NCI-H748 (cell line): ENCODE results near the gene FERMT2.

ENCODE experiments used
- DNase-seq: peaks from one replicate; lab custom pipeline; 2025; ENCODE audit not compliant: unreplicated experiment; lab: John Stamatoyannopoulos, UW

The FERMT2 gene

DNA sequence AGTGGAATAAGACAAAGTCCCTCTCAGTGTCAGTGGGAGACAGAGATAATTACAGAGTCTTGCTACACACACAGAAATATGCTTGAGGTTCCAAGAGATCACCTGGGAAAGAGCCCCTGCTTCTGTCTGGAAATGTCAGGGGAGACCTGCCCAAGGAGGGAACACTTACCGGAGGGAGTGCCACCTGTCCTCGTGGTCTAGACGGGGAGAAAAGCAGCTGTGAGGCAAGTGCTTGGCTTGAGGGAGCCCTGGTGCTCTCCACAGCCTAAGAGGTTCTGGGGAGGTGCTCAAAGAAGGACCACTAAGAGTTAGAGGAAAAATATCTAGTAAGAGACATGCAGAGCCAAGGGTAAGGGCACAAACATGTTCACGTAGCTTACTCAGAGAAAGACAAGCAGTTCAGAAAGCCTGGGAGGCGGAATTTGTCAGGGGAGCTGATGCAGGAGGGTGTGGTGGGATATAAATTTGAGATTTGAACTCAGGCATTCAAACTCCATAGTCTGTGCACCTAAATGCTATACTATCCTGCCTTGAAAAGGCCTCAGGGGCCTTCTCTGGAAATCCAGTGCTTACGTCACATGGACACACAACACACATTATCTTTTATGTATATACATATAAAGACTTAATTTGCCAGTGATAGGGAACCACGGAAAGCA is 121.2 kb downstream of the FERMT2 start:
- no peak for DNase-seq

DNA sequence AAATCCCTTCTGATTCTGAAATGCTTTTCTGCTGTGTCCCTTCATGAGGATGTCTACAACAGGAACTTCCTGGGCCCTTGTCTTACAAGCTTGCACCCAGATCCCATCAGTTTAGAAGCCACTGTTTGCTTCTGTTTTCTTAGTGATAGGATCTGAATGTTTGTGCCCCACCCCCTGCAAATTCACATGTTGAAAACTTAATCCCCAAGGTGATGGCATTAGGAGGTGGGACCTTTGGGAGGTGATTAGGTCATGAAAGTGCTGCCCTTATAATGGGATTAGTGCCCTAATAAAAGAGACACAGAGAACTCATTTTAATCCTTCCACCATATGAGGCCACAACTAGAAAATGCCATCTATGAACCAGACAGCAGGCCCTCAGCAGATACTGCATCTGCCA is 123.4 kb downstream of the FERMT2 start:
- DNase-seq: no peak

DNA sequence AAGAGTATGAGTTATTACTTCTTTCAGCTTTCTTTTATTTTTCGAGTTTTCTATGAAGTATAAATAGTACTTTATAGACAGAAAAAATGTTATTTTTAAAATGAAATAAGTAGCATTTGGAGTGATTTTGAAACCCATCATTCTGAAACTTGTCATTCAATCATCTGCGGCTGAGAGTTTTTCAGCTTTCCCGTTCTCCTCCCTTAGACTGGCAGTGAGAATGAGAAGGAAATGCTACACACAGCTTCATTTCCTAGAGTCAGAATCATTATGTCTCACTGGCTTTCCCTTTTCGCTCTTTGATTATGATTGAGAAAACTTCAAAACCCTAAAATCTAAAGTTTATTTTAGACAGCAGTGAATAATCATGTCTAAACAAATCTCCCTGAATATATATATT is 125.8 kb downstream of the FERMT2 start:
- no peak for DNase-seq

DNA sequence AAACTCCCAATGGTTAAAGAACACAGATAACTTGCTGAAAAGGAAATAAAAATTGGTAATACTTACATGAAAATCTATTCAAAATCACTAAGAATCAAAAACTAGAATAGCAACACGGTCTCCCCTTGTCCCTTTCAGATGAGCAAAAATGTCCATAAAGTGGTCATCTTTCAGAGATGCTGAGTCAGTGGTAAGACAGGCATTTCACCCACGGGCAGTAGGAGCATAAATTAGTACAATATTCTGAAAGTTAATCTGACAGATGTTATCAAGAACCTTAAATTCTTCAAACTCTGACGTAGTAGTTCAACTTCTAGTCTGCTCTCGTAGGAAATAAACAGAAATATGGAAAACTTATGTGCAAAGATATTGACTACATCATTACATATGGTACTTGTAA is 126.4 kb downstream of the FERMT2 start:
- no peak for DNase-seq

DNA sequence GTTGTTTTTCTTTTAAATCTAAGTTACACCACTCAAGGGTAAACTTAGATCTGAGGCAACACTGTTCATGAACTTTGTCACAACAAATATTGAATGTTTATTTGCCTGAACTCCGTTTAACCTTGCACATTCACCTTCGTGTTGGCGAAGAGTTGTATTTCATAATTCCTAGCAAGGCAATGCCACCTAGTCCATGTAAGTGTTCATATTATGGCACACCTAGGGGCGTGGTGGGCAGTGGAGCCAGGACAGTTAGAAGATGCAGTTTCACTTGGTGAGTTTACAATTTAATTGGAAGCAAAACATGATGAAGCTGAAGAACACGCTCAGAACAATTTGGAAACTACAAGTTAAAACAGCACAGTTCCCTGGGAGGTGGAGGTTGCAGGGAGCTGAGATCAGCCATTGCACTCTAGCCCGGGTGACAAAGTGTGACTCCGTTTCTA is 129.0 kb downstream of the FERMT2 start:
- no peak for DNase-seq

DNA sequence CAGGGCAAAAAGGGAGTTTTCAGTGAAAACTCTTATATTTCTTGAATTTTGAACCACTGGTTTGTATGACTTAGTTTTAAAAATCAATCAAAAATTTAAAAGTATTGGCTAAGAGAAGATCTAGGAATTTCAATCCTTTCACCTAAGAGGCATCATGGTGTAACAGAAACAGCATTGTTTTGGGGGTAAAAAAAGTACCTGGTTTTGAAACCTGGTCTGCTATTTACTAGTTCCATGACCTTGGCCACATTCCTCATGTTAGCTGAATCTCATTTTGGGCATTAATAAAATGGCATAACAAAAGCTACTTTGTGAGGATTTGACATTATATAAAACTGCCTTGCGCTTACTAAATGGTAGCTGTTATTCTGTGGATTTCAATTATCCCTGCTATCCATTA is 142.7 kb downstream of the FERMT2 start:
- no peak for DNase-seq
